ENCODE results near the gene RALGPS2.

The RALGPS2 gene

GRCh38 chr1:178926046-178926445 lies 201.0 kb downstream of the RALGPS2 start:
- TF ChIP-seq EZH2 (IDR thresholded peaks at IDR 0.05) (no peak), POLR2AphosphoS5 (IDR thresholded peaks at IDR 0.05; ENCODE audit: borderline replicate concordance, low read depth, low read length) (no peak), FOXP2 (optimal IDR thresholded peaks at IDR 0.05; ENCODE audit: control extremely low read depth, extremely low read length, insufficient read depth) (no peak)
- no peaks in the 10 kb centered on the region for H3K36me3 ChIP-seq (ENCODE audit: insufficient read depth, low read length)
- no peaks in the 10 kb centered on the region for H3K9me3 ChIP-seq (ENCODE audit: low read depth, low read length)
- H3K9ac ChIP-seq (ENCODE audit: insufficient read length), result no peak overlapping the region
- H3K27ac ChIP-seq, result no peak overlapping the region
- no peak overlapping the region for H3K4me3 ChIP-seq
- no peak for DNase-seq (ENCODE audit: low read depth, low spot score)

- no peaks in the 10 kb centered on the region for H3K9me3 ChIP-seq (ENCODE audit: low read depth, low read length)
- no peaks in the 10 kb centered on the region for H3K36me3 ChIP-seq (ENCODE audit: insufficient read depth, low read length)
- no peak overlapping the region for H3K9ac ChIP-seq (ENCODE audit: insufficient read length)
- DNase-seq (ENCODE audit: low read depth, low spot score), result no peak
- no peak overlapping the region for H3K4me3 ChIP-seq
- H3K27ac ChIP-seq, result no peak overlapping the region
- TF ChIP-seq FOXP2 (optimal IDR thresholded peaks at IDR 0.05; ENCODE audit: control extremely low read depth, extremely low read length, insufficient read depth) (no peak), POLR2AphosphoS5 (IDR thresholded peaks at IDR 0.05; ENCODE audit: borderline replicate concordance, low read depth, low read length) (no peak), EZH2 (IDR thresholded peaks at IDR 0.05) (no peak)
Measured at GRCh38 chr1:178927003-178927402, 202.0 kb downstream of the RALGPS2 start.

- TF ChIP-seq EZH2 (IDR thresholded peaks at IDR 0.05) (no peak), FOXP2 (optimal IDR thresholded peaks at IDR 0.05; ENCODE audit: control extremely low read depth, extremely low read length, insufficient read depth) (no peak)
- Histone ChIP-seq H3K27ac (no peak overlapping the region), H3K9me3 (ENCODE audit: low read depth, low read length) (no peaks in the 10 kb centered on the region), H3K36me3 (ENCODE audit: insufficient read depth, low read length) (no peaks in the 10 kb centered on the region), H3K4me3 (no peak overlapping the region), H3K9ac (ENCODE audit: insufficient read length) (no peak overlapping the region)
- DNase-seq (ENCODE audit: low read depth, low spot score), result no peak
Measured at GRCh38 chr1:178928041-178928440, 203.0 kb downstream of the RALGPS2 start.

- TF ChIP-seq EZH2 (IDR thresholded peaks at IDR 0.05) (no peak), FOXP2 (optimal IDR thresholded peaks at IDR 0.05; ENCODE audit: control extremely low read depth, extremely low read length, insufficient read depth) (no peak), POLR2AphosphoS5 (IDR thresholded peaks at IDR 0.05; ENCODE audit: borderline replicate concordance, low read depth, low read length) (no peak)
Measured at GRCh38 chr1:178928976-178929375, 203.9 kb downstream of the RALGPS2 start.

GRCh38 chr1:178931858-178932551 lies 207.0 kb downstream of the RALGPS2 start:
- peak; percentile 55 for DNase-seq (ENCODE audit: low read depth, low spot score)
- no peak overlapping the region for H3K9ac ChIP-seq (ENCODE audit: insufficient read length)

More at GRCh38 chr1:178928976-178929375, 203.9 kb downstream of the RALGPS2 start:
- DNase-seq (ENCODE audit: low read depth, low spot score), result no peak
- Histone ChIP-seq H3K27ac (no peak overlapping the region), H3K9ac (ENCODE audit: insufficient read length) (no peak overlapping the region), H3K9me3 (ENCODE audit: low read depth, low read length) (no peaks in the 10 kb centered on the region), H3K36me3 (ENCODE audit: insufficient read depth, low read length) (no peaks in the 10 kb centered on the region), H3K4me3 (no peak overlapping the region)

GRCh38 chr1:178932552-178932906 lies 207.5 kb downstream of the RALGPS2 start:
- DNase-seq (ENCODE audit: low read depth, low spot score), result no peak
- no peaks in the 10 kb centered on the region for H3K36me3 ChIP-seq (ENCODE audit: insufficient read depth, low read length)
- H3K4me3 ChIP-seq, result no peak overlapping the region
- TF ChIP-seq EZH2 (IDR thresholded peaks at IDR 0.05) (no peak), POLR2AphosphoS5 (IDR thresholded peaks at IDR 0.05; ENCODE audit: borderline replicate concordance, low read depth, low read length) (no peak), FOXP2 (optimal IDR thresholded peaks at IDR 0.05; ENCODE audit: control extremely low read depth, extremely low read length, insufficient read depth) (no peak)
- H3K9me3 ChIP-seq (ENCODE audit: low read depth, low read length), result no peaks in the 10 kb centered on the region
- H3K9ac ChIP-seq (ENCODE audit: insufficient read length), result no peak overlapping the region
- no peak overlapping the region for H3K27ac ChIP-seq

More at GRCh38 chr1:178931858-178932551, 207.0 kb downstream of the RALGPS2 start:
- no peak overlapping the region for H3K4me3 ChIP-seq
- no peaks in the 10 kb centered on the region for H3K9me3 ChIP-seq (ENCODE audit: low read depth, low read length)
- TF ChIP-seq FOXP2 (optimal IDR thresholded peaks at IDR 0.05; ENCODE audit: control extremely low read depth, extremely low read length, insufficient read depth) (no peak), POLR2AphosphoS5 (IDR thresholded peaks at IDR 0.05; ENCODE audit: borderline replicate concordance, low read depth, low read length) (no peak), EZH2 (IDR thresholded peaks at IDR 0.05) (no peak)
- no peaks in the 10 kb centered on the region for H3K36me3 ChIP-seq (ENCODE audit: insufficient read depth, low read length)
- H3K27ac ChIP-seq, result no peak overlapping the region

- no peak for DNase-seq (ENCODE audit: low read depth, low spot score)
- H3K27ac ChIP-seq, result no peak overlapping the region
- H3K4me3 ChIP-seq, result no peak overlapping the region
- TF ChIP-seq EZH2 (IDR thresholded peaks at IDR 0.05) (no peak), FOXP2 (optimal IDR thresholded peaks at IDR 0.05; ENCODE audit: control extremely low read depth, extremely low read length, insufficient read depth) (no peak), POLR2AphosphoS5 (IDR thresholded peaks at IDR 0.05; ENCODE audit: borderline replicate concordance, low read depth, low read length) (no peak)
- no peaks in the 10 kb centered on the region for H3K9me3 ChIP-seq (ENCODE audit: low read depth, low read length)
- no peaks in the 10 kb centered on the region for H3K36me3 ChIP-seq (ENCODE audit: insufficient read depth, low read length)
- no peak overlapping the region for H3K9ac ChIP-seq (ENCODE audit: insufficient read length)
Measured at GRCh38 chr1:178933105-178933561, 208.1 kb downstream of the RALGPS2 start.

- Histone ChIP-seq H3K27ac (no peak overlapping the region), H3K9ac (ENCODE audit: insufficient read length) (no peak overlapping the region), H3K4me3 (no peak overlapping the region), H3K9me3 (ENCODE audit: low read depth, low read length) (no peaks in the 10 kb centered on the region), H3K36me3 (ENCODE audit: insufficient read depth, low read length) (no peaks in the 10 kb centered on the region)
- TF ChIP-seq FOXP2 (optimal IDR thresholded peaks at IDR 0.05; ENCODE audit: control extremely low read depth, extremely low read length, insufficient read depth) (no peak), POLR2AphosphoS5 (IDR thresholded peaks at IDR 0.05; ENCODE audit: borderline replicate concordance, low read depth, low read length) (no peak), EZH2 (IDR thresholded peaks at IDR 0.05) (no peak)
- no peak for DNase-seq (ENCODE audit: low read depth, low spot score)
Measured at GRCh38 chr1:178933709-178934490, 208.9 kb downstream of the RALGPS2 start.

All from SK-N-MC (cell line).